ENCODE data around the gene AHR.

The AHR gene

DNA sequence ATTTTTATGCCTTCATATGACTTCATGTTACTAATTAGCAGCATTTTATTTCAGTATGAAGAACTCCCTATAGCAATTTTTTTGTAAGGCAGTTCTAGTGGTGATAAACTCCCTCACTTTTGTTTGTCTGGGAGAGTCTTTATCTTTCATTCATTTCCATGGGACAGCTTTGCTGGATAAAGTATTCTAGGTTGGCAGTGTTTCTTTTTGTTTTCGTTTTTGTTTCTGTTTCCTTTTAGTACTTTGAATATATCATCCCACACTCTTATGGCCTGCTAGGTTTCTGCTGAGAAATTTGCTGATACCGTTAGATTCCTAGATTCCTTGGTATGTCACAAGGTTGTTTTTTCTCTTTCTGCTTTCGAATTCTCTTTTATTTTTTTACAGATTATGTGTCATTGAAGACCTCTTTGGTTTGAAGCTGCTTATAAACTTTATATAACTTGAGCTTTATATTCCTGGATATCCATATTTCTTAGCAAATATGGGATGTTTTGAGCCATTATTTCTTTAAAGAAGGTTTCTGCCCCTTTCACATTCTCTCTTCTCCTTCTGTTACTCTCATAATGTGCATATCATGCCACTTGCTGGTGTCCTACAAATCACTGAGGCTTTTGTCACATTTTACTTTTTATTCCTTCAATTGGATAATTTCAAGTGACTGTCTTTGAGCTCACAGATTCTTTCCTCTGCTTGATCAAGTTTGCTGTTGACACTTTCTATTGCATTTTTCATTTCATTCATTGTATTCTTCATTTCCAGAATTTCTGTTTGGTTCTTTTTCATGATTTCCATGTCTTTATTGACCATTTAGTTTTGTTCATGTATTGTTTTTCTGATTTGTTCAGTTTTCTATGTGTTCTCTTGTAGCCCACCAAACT, 28.9 kb upstream of the AHR start:
- H3K36me3 ChIP-seq (ENCODE audit: control insufficient read depth, insufficient read depth, low read length): no peaks in the 10 kb centered on the region
- peaks cover 3% of the 10 kb centered on the region for H3K9me3 ChIP-seq (ENCODE audit: control insufficient read depth, low read length)
- no peak overlapping the region for H3K4me3 ChIP-seq (ENCODE audit: low read depth, low read length)
- H2AFZ ChIP-seq: no peak overlapping the region
- no peak overlapping the region for H3K27ac ChIP-seq
- no peaks in the 10 kb centered on the region for H3K4me1 ChIP-seq
- TF ChIP-seq, protein P1, sequence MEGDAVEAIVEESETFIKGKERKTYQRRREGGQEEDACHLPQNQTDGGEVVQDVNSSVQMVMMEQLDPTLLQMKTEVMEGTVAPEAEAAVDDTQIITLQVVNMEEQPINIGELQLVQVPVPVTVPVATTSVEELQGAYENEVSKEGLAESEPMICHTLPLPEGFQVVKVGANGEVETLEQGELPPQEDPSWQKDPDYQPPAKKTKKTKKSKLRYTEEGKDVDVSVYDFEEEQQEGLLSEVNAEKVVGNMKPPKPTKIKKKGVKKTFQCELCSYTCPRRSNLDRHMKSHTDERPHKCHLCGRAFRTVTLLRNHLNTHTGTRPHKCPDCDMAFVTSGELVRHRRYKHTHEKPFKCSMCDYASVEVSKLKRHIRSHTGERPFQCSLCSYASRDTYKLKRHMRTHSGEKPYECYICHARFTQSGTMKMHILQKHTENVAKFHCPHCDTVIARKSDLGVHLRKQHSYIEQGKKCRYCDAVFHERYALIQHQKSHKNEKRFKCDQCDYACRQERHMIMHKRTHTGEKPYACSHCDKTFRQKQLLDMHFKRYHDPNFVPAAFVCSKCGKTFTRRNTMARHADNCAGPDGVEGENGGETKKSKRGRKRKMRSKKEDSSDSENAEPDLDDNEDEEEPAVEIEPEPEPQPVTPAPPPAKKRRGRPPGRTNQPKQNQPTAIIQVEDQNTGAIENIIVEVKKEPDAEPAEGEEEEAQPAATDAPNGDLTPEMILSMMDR (IDR thresholded peaks at IDR 0.05): no peak
- no peak overlapping the region for H3K4me2 ChIP-seq (ENCODE audit: low read length)
- H3K9ac ChIP-seq: no peak overlapping the region
- no peaks in the 10 kb centered on the region for H3K27me3 ChIP-seq (ENCODE audit: control insufficient read depth, insufficient read depth, low read length)
- H3K79me2 ChIP-seq: no peaks in the 10 kb centered on the region

DNA sequence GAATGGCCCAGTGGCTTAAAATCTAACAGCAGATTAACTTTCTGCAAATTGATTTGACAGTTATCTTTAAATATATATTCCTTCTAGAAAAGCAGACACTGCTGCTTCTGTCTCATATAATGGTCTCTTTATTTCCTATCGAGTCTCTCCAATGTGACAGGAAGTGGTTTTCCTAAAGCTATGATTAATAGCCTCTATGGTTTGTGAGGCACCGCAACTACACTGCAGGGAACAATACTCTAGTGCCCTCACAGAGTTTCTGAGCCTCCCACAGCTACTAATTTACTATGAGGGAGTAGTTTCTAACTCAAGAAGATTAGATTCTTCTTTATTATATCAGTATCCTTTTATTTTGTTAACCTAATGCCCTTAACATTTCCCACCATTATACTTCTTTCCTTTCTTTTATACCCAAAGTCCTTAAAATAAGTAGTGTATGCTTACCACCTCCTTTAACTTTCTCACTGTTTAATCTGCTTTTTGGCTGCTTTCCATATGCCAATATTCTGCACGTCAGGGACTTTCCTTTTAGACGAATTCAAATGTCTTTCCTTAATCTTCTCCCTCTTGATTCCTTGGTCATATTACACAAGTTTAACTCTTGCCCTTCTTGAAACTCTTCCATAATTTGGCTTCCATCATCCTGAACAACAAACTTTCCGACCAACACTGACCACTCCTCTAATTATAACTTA, 23.8 kb upstream of the AHR start:
- no peaks in the 10 kb centered on the region for H3K4me1 ChIP-seq
- H3K27ac ChIP-seq: no peak overlapping the region
- H3K79me2 ChIP-seq: no peaks in the 10 kb centered on the region
- H3K27me3 ChIP-seq (ENCODE audit: control insufficient read depth, insufficient read depth, low read length): no peaks in the 10 kb centered on the region
- no peak overlapping the region for H2AFZ ChIP-seq
- TF ChIP-seq, protein P1 (IDR thresholded peaks at IDR 0.05): no peak
- no peak overlapping the region for H3K4me3 ChIP-seq (ENCODE audit: low read depth, low read length)
- no peak overlapping the region for H3K9ac ChIP-seq
- H3K36me3 ChIP-seq (ENCODE audit: control insufficient read depth, insufficient read depth, low read length): no peaks in the 10 kb centered on the region
- no peak overlapping the region for H3K4me2 ChIP-seq (ENCODE audit: low read length)
- no peaks in the 10 kb centered on the region for H3K9me3 ChIP-seq (ENCODE audit: control insufficient read depth, low read length)

DNA sequence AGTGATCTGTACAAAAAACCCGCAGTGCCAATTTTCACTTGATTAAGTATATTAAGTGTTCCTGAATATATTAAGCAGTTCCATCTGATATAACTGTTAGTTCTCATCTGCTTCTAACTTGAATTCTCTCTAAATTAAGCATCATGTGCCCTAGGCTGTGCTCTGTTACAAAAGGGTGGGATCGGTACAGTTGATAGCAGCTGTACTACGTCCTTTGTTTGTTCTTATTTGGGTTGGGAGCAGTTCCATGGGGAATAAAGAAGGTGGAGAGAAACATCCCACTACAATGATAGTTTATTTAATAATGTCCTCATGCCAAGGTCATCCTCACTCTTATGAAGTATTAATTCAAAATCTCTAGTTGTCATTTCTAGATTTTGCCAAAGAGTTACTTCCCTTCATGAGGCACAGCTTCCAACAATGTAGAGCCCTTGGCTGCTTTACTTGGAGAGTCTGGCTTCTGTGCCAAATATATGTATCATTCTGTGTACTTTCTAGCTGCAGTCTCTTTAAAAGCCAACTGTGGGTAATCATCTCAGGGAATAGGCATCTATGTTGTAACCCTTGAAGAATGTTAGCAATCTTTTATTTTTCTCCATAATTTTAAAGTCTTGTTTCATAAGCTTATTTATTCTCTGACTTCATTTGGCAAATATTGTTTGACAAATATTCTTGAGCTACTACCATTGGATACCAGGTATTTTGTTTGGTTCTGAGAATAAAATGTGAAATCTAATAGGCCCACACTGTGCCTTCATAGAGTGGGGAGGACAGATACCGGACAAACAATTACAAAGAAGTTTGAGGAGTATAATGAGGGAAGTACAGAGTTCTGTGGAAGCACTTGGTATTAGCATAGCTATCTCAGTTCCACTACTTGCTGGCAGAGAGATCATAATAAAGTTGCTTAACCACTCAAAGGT, 22.4 kb upstream of the AHR start:
- H2AFZ ChIP-seq: no peak overlapping the region

DNA sequence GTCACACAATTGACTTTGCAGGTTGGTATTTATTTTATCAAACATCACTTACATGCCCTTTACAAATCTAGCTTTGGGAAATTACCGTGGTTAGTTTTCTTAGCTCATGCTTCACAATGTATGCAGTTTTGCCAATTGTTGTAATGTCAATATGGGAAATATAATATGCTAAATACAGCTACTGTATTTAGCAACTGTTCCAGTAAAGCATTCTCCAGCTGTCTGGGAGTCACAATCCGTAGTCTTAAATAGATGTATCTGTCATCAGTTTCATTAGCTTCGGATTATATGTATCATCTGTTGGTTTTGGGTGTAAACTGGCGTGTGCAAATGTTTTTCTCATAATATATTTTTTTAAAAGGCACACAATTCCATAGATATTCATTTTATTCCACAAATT, 19.4 kb upstream of the AHR start:
- Histone ChIP-seq H3K4me1 (no peaks in the 10 kb centered on the region), H3K36me3 (ENCODE audit: control insufficient read depth, insufficient read depth, low read length) (no peaks in the 10 kb centered on the region), H3K79me2 (no peaks in the 10 kb centered on the region), H3K4me3 (ENCODE audit: low read depth, low read length) (no peak overlapping the region), H3K27me3 (ENCODE audit: control insufficient read depth, insufficient read depth, low read length) (no peaks in the 10 kb centered on the region), H3K9me3 (ENCODE audit: control insufficient read depth, low read length) (no peaks in the 10 kb centered on the region), H3K9ac (no peak overlapping the region), H3K27ac (no peak overlapping the region), H2AFZ (no peak overlapping the region), H3K4me2 (ENCODE audit: low read length) (no peak overlapping the region)
- TF ChIP-seq, protein P1 (IDR thresholded peaks at IDR 0.05): no peak

More for the DNA sequence above, 22.4 kb upstream of the AHR start:
- Histone ChIP-seq H3K4me3 (ENCODE audit: low read depth, low read length) (no peak overlapping the region), H3K79me2 (no peaks in the 10 kb centered on the region), H3K36me3 (ENCODE audit: control insufficient read depth, insufficient read depth, low read length) (no peaks in the 10 kb centered on the region), H3K4me1 (no peaks in the 10 kb centered on the region), H3K4me2 (ENCODE audit: low read length) (no peak overlapping the region), H3K9me3 (ENCODE audit: control insufficient read depth, low read length) (no peaks in the 10 kb centered on the region), H3K27me3 (ENCODE audit: control insufficient read depth, insufficient read depth, low read length) (no peaks in the 10 kb centered on the region), H3K27ac (no peak overlapping the region), H3K9ac (no peak overlapping the region)
- TF ChIP-seq, protein P1 (IDR thresholded peaks at IDR 0.05): no peak
